Measurements from ENCODE around the gene CLIC5. TPM values are rescaled to one million over a fixed set of nuclear protein-coding genes. Genes with fewer than 3 reads are reported as not detected.

CLIC5 gene
- total RNA-seq, result 1 to 10 TPM; 4.5 to 5.4 TPM

GRCh38 chr6:46015119-46015968 is at the start of gene CLIC5:
TSS of gene CLIC5 (minus strand) at chr6:46015860. CDS start at chr6:46015542, 318 bp downstream.

Other genes with a start within 250 kb of the CLIC5 start
- 1 to 10 TPM; 5.1 to 5.4 TPM for gene ENPP4, start 114.1 kb upstream of the CLIC5 start, total RNA-seq
- gene ENPP5, start 155.1 kb upstream of the CLIC5 start, total RNA-seq, result under 1 TPM in 1 of 2 experiments, not detected in 1; 0.08 TPM